NOMO-1 (cell line): ENCODE results near the gene GARIN1A.
"Not testable (repeated sequence)": the region's sequence is repeated elsewhere in the genome, so short reads cannot be mapped to it uniquely, and the experiment has no call there.

Experiments
- DNase-seq, 2 experiments: peaks; one replicate each; lab custom pipeline; 2025; ENCODE audit not compliant: unreplicated experiment in 2 of 2; lab: John Stamatoyannopoulos, UW

The GARIN1A gene

GRCh38 chr7:128681794-128682537 lies 9.9 kb downstream of the GARIN1A start:
- no peak for DNase-seq

GRCh38 chr7:128683270-128683669 lies 11.2 kb downstream of the GARIN1A start:
- not testable (repeated sequence) for DNase-seq

DNA sequence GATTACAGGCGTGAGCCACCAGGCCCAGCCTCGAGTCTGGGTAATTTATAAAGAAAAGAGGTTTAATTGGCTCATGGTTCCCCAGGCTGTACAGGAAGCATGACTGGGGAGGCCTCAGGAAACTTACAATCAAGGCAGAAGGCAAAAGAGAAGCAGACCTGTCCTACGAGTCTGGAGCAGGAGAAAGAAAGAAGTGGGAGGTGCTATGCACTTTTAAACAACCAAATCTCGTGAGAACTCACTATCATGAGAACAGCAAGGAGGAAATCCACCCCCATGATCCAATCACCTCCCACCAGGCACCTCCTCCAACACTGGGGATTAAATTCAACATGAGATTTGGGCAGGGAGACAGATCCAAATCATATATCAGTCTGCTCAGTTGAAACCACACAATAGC lies 11.6 kb downstream of the GARIN1A start:
- not testable (repeated sequence) for DNase-seq

GRCh38 chr7:128687131-128687530 lies 15.0 kb downstream of the GARIN1A start:
- DNase-seq = no peak

DNA sequence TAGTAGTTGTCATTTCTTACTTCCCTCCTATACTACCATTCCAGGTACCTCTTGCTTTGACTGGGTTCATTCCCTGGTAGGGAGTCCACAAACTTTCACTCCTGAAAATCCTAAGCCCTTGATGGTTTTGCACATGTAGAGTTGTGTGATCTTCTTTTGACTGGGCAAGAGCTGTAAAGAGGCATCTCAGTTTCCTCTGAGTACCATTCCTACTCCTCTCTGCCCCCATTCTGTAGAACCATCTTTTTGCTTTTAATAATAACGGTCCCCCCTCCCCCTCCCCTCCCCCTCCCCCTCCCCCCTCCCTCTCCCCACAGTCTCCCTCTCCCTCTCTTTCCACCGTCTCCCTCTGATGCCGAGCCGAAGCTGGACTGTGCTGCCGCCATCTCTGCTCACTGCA lies 16.4 kb downstream of the GARIN1A start:
- DNase-seq = no peak

GRCh38 chr7:128689161-128689935 lies 17.3 kb downstream of the GARIN1A start:
- DNase-seq = not testable (repeated sequence)

GRCh38 chr7:128691227-128691626 lies 19.1 kb downstream of the GARIN1A start:
- DNase-seq = no peak

DNA sequence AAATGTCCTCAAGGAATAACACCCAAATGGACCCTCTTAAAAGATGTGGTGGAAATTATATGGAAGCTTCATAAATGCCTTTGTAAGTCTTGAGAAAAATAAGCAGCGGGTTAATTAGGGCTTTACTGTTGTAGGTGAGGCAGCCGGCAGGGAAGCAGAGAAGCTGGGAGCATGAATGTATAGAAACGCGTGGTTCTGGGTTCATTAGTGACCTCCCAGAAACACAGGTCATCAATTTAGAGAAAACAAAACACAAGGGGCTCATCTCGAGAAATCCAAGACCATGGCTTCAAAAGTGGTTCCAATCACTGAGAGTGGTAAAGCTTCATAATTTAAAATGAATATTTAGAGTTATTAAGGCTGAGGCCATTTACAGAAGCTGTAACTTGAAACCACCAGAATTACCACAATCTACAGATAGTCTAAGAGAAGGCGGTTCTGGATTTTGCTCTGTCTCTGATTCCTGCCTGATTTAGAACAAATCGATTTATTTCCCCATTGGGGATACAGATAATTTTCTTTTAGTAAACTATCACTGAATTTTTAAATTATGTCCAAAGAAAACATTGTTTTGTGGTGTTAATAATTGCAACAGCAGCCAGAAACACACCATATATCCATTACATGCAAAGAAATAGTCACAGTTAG lies 20.7 kb downstream of the GARIN1A start:
- no peak for DNase-seq

DNA sequence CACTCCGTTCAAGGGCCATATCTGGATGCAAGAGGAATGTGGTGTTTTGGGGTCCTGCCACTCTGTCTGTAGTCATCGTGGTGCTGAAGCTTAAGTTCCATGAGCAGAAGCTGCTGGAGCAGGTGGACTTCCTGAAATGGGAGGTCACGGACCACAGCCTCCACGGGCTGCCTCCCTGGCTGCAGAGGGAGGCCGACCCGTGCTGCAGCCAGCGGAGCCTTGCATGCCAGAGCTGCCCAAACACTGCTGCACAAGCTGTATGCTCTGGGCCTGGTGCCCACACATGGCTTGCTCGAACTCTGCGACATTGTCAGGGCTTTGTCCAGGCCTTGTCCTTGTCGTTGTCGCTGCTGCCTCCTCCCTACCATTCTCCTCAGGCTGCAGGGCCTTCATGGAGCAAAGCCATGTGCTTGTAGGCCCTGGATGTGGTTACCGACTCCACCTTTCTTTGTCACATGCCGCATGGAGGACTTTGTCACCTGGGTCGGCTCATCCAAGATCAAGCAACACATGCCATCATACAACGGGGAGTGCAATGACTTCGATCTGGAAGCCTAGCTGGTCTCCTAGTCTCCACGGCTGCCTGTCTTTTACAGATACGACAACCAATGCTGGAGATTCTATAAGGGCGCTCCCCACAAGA lies 21.4 kb downstream of the GARIN1A start:
- no peak for DNase-seq

- DNase-seq = no peak
Observed at GRCh38 chr7:128694738-128695137, 22.6 kb downstream of the GARIN1A start.

GRCh38 chr7:128697302-128697905 lies 25.3 kb downstream of the GARIN1A start:
- DNase-seq = peak; percentile 55 to 75

- DNase-seq = no peak
Observed at GRCh38 chr7:128699196-128699712, 27.2 kb downstream of the GARIN1A start.

DNA sequence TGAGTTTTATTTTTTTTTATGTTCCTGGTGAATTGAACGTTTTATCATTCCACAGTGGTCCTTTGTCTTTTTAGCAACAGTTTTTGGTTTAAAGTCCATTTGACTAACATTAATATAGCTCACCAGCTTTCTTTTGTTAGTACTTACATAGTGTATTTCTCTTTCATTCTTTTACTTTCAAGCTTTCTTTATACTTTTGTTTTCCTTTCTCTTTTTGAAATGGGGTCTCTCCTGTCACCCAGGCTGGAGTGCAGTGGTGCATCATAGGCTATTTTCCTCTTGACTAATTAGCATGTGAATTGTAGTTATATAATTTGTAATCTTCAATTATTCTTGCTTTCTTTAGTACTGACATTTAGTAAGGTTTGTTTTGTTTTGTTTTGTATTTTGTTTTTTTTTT lies 27.8 kb downstream of the GARIN1A start:
- no peak for DNase-seq

DNA sequence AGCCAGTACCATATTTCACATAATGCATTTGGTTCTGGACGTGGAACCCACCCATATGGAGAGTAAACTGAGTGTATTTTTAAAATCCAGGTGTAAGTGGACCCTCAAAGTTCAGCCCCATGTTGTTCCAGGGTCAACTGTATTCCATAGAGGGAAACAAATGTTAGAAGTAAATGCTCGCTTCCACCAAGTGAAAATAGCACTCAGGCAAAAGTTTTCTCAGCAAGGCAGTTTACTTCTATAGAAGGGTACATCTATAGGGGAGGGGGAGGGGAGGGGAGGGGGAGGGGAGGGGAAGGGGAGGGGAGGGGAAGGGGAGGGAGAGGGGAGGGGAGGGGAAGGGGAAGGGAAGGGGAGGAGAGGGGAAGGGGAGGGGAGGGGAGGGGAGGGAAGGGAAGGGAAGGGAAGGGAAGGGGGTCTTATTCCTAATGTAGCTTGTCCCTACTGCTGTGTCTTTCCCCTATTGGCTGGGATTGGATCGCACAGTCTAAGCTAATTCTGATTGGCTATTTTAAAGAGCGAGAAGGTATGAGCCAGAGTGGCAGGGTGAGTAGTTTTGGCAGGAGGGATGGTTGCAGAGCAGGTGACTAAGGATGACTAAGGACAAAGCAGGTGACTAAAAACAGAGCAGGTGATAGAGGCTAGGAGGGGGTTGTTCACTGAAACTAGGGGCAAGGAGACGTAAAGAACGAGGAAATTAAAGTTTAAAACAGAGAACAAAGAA lies 29.1 kb downstream of the GARIN1A start:
- no peak for DNase-seq

GRCh38 chr7:128703609-128704241 lies 31.6 kb downstream of the GARIN1A start:
- no peak for DNase-seq

GRCh38 chr7:128705891-128706333 lies 33.8 kb downstream of the GARIN1A start:
- peak in 1 of 2 experiments; percentile 34 for DNase-seq

DNA sequence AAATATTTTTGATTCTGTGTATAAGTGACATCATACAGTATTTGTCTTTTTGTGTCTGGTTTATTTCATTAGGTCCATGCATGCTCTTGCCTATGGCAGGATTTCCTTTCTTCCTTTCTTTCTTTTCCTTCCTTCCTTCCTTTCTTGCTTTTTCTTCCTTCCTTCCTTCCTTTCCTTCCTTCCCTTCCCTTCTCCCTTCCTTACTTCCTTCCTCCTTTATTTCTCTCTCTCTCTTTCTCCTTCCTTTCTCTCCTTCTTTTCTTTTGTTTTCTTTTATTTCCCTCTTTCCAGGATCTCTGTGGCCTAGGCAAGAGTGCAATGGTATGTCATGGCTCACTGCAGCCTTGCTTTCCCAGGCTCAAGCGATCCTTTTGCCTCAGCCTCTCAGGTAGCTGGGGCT lies 35.7 kb downstream of the GARIN1A start:
- no peak for DNase-seq

DNA sequence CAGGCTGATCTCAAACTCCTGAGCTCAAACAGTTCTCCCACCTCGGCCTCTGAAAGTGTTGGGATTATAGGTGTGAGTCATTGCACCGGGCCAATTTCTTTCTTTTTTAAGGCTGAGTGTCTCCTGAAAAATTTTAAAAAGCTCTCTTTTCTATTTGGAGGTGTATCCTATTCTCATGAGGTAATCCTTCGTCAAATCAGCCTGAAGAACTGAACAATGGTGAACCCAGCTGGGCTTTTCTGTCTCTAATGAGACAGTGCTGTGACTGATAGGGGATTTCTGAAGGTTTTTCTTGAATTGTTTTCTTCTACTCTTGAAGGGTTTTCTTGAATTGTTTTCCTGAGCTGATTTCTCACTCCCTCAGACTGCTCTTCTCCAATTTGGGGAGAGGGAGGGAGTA lies 36.1 kb downstream of the GARIN1A start:
- no peak for DNase-seq

- no peak for DNase-seq
Observed at GRCh38 chr7:128708824-128709223, 36.7 kb downstream of the GARIN1A start.
